ENCODE data around the gene SLC45A2.

SLC45A2 gene

DNA sequence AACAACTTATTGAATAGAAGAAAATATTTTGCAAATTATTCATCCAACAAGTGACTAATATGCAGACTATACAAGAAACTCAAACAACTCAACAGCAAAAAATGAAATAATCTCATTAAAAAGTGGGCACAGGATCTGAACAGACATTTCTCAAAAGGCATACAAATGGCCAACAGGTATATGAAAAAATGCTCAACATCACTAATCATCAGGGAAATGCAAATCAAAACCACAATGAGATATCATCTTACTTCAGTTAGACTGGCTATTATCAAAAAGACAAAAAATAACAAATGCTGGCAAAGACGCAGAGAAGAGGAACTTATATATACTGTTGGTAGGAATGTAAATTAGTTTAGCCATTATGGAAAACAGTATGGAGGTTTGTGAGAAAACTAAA lies 25.1 kb upstream of the SLC45A2 start:
- TF ChIP-seq CEBPB (IDR thresholded peaks at IDR 0.05), result no peak

DNA sequence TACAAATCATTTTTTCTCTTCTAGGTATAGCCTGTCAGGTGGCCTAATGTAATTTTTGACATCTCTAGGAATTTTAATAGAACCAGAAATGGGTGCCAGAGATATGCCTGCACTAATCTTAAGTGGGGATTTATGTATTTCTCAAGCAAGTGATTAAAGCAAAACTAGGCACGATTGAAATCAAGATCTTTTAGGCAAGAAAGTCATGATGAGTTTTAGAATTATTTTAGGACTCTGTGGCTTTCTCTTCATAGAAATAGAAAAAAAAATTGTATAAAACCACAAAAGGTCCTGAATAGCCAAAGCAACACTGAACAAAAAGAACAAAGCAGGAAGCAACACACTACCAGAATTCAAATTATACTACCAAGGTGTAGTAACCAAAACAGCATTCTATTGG lies 24.3 kb upstream of the SLC45A2 start:
- TF ChIP-seq TCF12 (IDR thresholded peaks at IDR 0.05; ENCODE audit: low read depth) (no peak), TEAD4 (IDR thresholded peaks at IDR 0.05) (no peak), FOXM1 (IDR thresholded peaks at IDR 0.05; ENCODE audit: borderline replicate concordance, low read depth) (no peak), EP300 (IDR thresholded peaks at IDR 0.05; ENCODE audit: borderline replicate concordance) (no peak), ZBTB7A (IDR thresholded peaks at IDR 0.05; ENCODE audit: low read depth) (no peak), TAF1 (IDR thresholded peaks at IDR 0.05; ENCODE audit: low read depth) (no peak), RAD21 (IDR thresholded peaks at IDR 0.05; ENCODE audit: low read depth) (no peak), NFIC (IDR thresholded peaks at IDR 0.05) (no peak), CEBPB (IDR thresholded peaks at IDR 0.05) (no peak), YY1 (IDR thresholded peaks at IDR 0.05; ENCODE audit: low read depth) (no peak), EGR1 (IDR thresholded peaks at IDR 0.05) (no peak), CREB1 (IDR thresholded peaks at IDR 0.05; ENCODE audit: low read depth) (no peak)
- TF ChIP-seq, protein P1, sequence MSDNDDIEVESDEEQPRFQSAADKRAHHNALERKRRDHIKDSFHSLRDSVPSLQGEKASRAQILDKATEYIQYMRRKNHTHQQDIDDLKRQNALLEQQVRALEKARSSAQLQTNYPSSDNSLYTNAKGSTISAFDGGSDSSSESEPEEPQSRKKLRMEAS (IDR thresholded peaks at IDR 0.05), result no peak
- TF ChIP-seq, protein P2, sequence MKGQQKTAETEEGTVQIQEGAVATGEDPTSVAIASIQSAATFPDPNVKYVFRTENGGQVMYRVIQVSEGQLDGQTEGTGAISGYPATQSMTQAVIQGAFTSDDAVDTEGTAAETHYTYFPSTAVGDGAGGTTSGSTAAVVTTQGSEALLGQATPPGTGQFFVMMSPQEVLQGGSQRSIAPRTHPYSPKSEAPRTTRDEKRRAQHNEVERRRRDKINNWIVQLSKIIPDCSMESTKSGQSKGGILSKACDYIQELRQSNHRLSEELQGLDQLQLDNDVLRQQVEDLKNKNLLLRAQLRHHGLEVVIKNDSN (IDR thresholded peaks at IDR 0.05), result no peak
- TF ChIP-seq, protein P3, sequence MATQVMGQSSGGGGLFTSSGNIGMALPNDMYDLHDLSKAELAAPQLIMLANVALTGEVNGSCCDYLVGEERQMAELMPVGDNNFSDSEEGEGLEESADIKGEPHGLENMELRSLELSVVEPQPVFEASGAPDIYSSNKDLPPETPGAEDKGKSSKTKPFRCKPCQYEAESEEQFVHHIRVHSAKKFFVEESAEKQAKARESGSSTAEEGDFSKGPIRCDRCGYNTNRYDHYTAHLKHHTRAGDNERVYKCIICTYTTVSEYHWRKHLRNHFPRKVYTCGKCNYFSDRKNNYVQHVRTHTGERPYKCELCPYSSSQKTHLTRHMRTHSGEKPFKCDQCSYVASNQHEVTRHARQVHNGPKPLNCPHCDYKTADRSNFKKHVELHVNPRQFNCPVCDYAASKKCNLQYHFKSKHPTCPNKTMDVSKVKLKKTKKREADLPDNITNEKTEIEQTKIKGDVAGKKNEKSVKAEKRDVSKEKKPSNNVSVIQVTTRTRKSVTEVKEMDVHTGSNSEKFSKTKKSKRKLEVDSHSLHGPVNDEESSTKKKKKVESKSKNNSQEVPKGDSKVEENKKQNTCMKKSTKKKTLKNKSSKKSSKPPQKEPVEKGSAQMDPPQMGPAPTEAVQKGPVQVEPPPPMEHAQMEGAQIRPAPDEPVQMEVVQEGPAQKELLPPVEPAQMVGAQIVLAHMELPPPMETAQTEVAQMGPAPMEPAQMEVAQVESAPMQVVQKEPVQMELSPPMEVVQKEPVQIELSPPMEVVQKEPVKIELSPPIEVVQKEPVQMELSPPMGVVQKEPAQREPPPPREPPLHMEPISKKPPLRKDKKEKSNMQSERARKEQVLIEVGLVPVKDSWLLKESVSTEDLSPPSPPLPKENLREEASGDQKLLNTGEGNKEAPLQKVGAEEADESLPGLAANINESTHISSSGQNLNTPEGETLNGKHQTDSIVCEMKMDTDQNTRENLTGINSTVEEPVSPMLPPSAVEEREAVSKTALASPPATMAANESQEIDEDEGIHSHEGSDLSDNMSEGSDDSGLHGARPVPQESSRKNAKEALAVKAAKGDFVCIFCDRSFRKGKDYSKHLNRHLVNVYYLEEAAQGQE (IDR thresholded peaks at IDR 0.05; ENCODE audit: low read depth), result no peak

DNA sequence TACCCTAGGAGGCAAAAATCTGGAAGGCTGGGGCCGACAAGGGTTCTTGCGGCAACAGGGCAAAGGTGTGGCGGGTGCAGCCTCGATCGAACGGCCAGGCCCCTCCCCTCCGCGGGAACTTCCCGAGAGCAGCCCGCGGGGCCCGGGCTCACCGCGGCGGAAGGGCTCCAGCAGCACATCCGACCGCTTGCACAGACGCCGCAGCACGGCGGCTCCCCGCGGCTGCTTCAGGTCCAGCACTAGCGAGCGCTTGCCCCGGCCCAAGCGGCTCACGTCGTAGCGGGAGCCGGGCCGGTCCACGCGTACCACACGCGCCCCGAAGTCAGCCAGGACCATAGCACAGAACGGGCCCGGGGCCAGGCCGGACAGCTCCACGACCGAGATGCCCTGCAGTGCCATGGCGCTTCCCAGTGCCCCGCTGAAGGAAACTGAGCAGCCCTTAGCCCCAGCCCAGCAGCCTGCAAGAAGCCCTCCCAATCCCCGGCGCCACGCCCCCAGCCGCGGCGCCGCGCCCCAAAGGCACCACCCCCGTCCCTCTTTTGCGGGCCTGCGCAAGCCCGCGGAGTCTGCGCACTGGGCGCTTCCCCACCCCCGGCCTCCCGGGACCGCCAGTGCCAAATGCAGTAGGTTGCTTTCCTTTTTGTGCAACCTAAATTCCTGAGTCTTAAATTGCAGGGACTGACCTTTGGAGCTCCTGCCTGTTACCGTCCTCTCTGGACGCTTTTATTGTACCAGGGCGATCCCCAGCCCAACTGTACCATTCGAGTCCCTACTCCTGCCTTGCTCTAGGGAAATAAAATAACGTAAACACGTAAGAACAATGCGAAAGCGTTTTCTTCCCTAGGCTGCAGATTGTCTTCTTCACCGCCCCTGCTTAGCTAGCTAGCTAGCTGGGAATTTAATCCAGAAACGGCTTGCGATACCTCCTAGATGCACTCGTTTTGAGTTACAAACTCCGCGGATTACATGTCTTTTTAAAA lies 23.4 kb upstream of the SLC45A2 start, which contains the start of gene AMACR:
Gene AMACR, minus strand, starts transcription at position 430 of the 980 bp plus-strand sequence. Its CDS starts 31 bp downstream, at position 399.
- TF ChIP-seq EGR1 (IDR thresholded peaks at IDR 0.05), result no peak
- TF ChIP-seq ZBTB7A (IDR thresholded peaks at IDR 0.05; ENCODE audit: low read depth), result no peak
- TF ChIP-seq TCF12 (IDR thresholded peaks at IDR 0.05; ENCODE audit: low read depth), result peak; percentile 55
- peak; percentile 40; the same call in 1 of the 2 replicates for TF ChIP-seq CEBPB (IDR thresholded peaks at IDR 0.05)
- 0 out of 2 replicates have a peak, but pooled peaks have one; percentile 12 for TF ChIP-seq EP300 (IDR thresholded peaks at IDR 0.05; ENCODE audit: borderline replicate concordance)
- TF ChIP-seq FOXM1 (IDR thresholded peaks at IDR 0.05; ENCODE audit: borderline replicate concordance, low read depth), result no peak
- TF ChIP-seq NFIC (IDR thresholded peaks at IDR 0.05), result 0 out of 2 replicates have a peak, but pooled peaks have one; percentile 42
- TF ChIP-seq, protein P3 (IDR thresholded peaks at IDR 0.05; ENCODE audit: low read depth), result peak; percentile 49
- TF ChIP-seq, protein P1 (IDR thresholded peaks at IDR 0.05), result peak; percentile 76; the same call in 1 of the 2 replicates
- no peak for TF ChIP-seq CREB1 (IDR thresholded peaks at IDR 0.05; ENCODE audit: low read depth)
- TF ChIP-seq TEAD4 (IDR thresholded peaks at IDR 0.05), result peak; percentile 55; the same call in 1 of the 2 replicates
- peak; percentile 89 for TF ChIP-seq TAF1 (IDR thresholded peaks at IDR 0.05; ENCODE audit: low read depth)
- TF ChIP-seq YY1 (IDR thresholded peaks at IDR 0.05; ENCODE audit: low read depth), result peak; percentile 79
- TF ChIP-seq, protein P2 (IDR thresholded peaks at IDR 0.05), result no peak
- TF ChIP-seq RAD21 (IDR thresholded peaks at IDR 0.05; ENCODE audit: low read depth), result no peak; the same call in 1 of the 2 replicates

- TF ChIP-seq FOXM1 (IDR thresholded peaks at IDR 0.05; ENCODE audit: borderline replicate concordance, low read depth), result no peak
Observed at GRCh38 chr5:34007201-34007620, 22.7 kb upstream of the SLC45A2 start.

DNA sequence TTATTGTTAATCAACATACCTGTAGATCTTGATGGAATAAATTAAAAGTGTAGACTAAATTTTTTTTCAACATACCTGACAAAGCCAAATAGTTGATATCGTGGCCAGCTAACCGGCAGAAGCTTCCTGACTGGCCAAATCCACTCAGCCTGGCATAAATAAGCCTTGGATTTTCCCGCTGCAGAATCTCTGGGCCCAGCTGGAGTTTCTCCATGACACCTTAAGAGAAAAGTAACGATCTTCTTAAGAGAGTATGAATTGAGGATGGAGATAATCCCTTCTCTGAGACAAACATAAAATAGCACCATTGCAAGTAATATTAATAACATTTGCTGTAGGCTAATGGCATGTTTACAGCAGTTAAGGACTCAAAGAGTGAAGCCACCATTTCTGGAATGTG lies 21.2 kb upstream of the SLC45A2 start:
- no peak for TF ChIP-seq CEBPB (IDR thresholded peaks at IDR 0.05)
- no peak for TF ChIP-seq TEAD4 (IDR thresholded peaks at IDR 0.05)
- TF ChIP-seq, protein P1 (IDR thresholded peaks at IDR 0.05), result no peak
- no peak for TF ChIP-seq TCF12 (IDR thresholded peaks at IDR 0.05; ENCODE audit: low read depth)
- no peak for TF ChIP-seq NFIC (IDR thresholded peaks at IDR 0.05)
- no peak for TF ChIP-seq YY1 (IDR thresholded peaks at IDR 0.05; ENCODE audit: low read depth)
- no peak for TF ChIP-seq TAF1 (IDR thresholded peaks at IDR 0.05; ENCODE audit: low read depth)
- TF ChIP-seq FOXM1 (IDR thresholded peaks at IDR 0.05; ENCODE audit: borderline replicate concordance, low read depth), result no peak
- TF ChIP-seq, protein P2 (IDR thresholded peaks at IDR 0.05), result no peak
- TF ChIP-seq, protein P3 (IDR thresholded peaks at IDR 0.05; ENCODE audit: low read depth), result no peak
- TF ChIP-seq EP300 (IDR thresholded peaks at IDR 0.05; ENCODE audit: borderline replicate concordance), result no peak
- no peak for TF ChIP-seq CREB1 (IDR thresholded peaks at IDR 0.05; ENCODE audit: low read depth)
- TF ChIP-seq RAD21 (IDR thresholded peaks at IDR 0.05; ENCODE audit: low read depth), result no peak
- TF ChIP-seq EGR1 (IDR thresholded peaks at IDR 0.05), result no peak
- TF ChIP-seq ZBTB7A (IDR thresholded peaks at IDR 0.05; ENCODE audit: low read depth), result no peak
